Measurements from ENCODE around the gene ABCA7. TPM values are rescaled to one million over a fixed set of nuclear protein-coding genes. Genes with fewer than 3 reads are reported as not detected.

Gene ABCA7
- total and polyA plus RNA-seq, 2 of the 8 experiments (the other 6 are each of a cell fraction or from before 2014, with no cell fraction given): 10.4 to 25.6 TPM

GRCh38 chr19:994516-994915 lies 45.4 kb upstream of the ABCA7 start:
- H3K18ac ChIP-seq (ENCODE audit: extremely low read depth, low read length): no peak overlapping the region
- no peak overlapping the region for H4K5ac ChIP-seq (ENCODE audit: insufficient read length, low read depth, low read length)
- TF ChIP-seq CTCF (IDR thresholded peaks at IDR 0.05; ENCODE audit: control extremely low read depth in 1 of 3, insufficient read depth in 1 of 3, low read depth in 1 of 3, low read length in 3 of 3) (no peak), PHF8 (conservative IDR thresholded peaks at IDR 0.05; ENCODE audit: low read depth, low read length) (no peak), TAF7 (optimal IDR thresholded peaks at IDR 0.05; ENCODE audit: borderline replicate concordance, low read depth, low read length) (no peak), JUND (IDR thresholded peaks at IDR 0.05; ENCODE audit: low read length) (no peak), MAX (IDR thresholded peaks at IDR 0.05) (no peak), RNF2 (IDR thresholded peaks at IDR 0.05; ENCODE audit: borderline replicate concordance, low read depth, low read length, missing control alignments, poor library complexity, severe bottlenecking) (no peak), NANOG (IDR thresholded peaks at IDR 0.05; ENCODE audit: insufficient read depth, low read depth, low read length, poor library complexity, severe bottlenecking) (no peak), SIRT6 (IDR thresholded peaks at IDR 0.05; ENCODE audit: low read length) (no peak), CBX5 (IDR thresholded peaks at IDR 0.05; ENCODE audit: low read depth, low read length) (no peak)
- H3K79me1 ChIP-seq (ENCODE audit: low read depth, low read length): no peaks in the 10 kb centered on the region; the same call in 1 of the 2 replicates
- no peaks in the 10 kb centered on the region for H3K79me2 ChIP-seq (ENCODE audit: control insufficient read depth in 1 of 2, insufficient read depth in 2 of 2, low read length in 2 of 2)
- H3K4ac ChIP-seq (replicated peaks; ENCODE audit: insufficient read length, low read depth, low read length): no peak overlapping the region
- no peak overlapping the region for H3K56ac ChIP-seq (replicated peaks; ENCODE audit: insufficient read length, low read depth, low read length)
- no peak overlapping the region for H3K27ac ChIP-seq (ENCODE audit: low read depth, low read length)
- H3K23me2 ChIP-seq (ENCODE audit: low read depth, low read length): peaks cover 2% of the 10 kb centered on the region; the same call in 1 of the 2 replicates
- no peak overlapping the region for H4K8ac ChIP-seq (ENCODE audit: extremely low read depth, insufficient read depth, low read length)
- no peak overlapping the region for H3K4me2 ChIP-seq (ENCODE audit: insufficient read depth in 1 of 2, low read depth in 2 of 2, low read length in 2 of 2)
- peaks cover 2 to 28% (median 9%) of the 10 kb centered on the region in 4 experiments; a peak in 5 of 8 replicates for H3K36me3 ChIP-seq (ENCODE audit: control insufficient read depth in 2 of 4, insufficient read depth in 4 of 4, low read length in 3 of 4)
- H2AFZ ChIP-seq (ENCODE audit: low read length): no peak overlapping the region
- CTCF ChIA-PET (ENCODE audit: partially characterized antibody): interaction anchor here (0.6 to 3.4 kb wide), 5 partner anchors 10 to 843 kb away, joined by 3 to 13 read pairs (median 3); partner anchors contain the start of gene CNN2
- no peak overlapping the region for H2BK15ac ChIP-seq (ENCODE audit: low read length)
- peaks cover 9 to 20% of the 10 kb centered on the region in 2 experiments for H4K20me1 ChIP-seq (replicated peaks in 1 of 2; ENCODE audit: control insufficient read depth in 1 of 2, insufficient read depth in 2 of 2, low read length in 2 of 2)
- no peak overlapping the region for H4K91ac ChIP-seq (replicated peaks; ENCODE audit: insufficient read length, low read length)
- no peak overlapping the region for H2BK12ac ChIP-seq (ENCODE audit: low read depth, low read length)
- no peak for DNase-seq (ENCODE audit: low read depth in 1 of 2, low spot score in 2 of 2)
- no peak overlapping the region for H3K9ac ChIP-seq (replicated peaks in 1 of 4; ENCODE audit: extremely low read depth in 1 of 4, low read depth in 3 of 4, low read length in 3 of 4)
- H2BK120ac ChIP-seq (replicated peaks; ENCODE audit: low read depth, low read length): no peak overlapping the region
- no peak overlapping the region for H3K23ac ChIP-seq (ENCODE audit: insufficient read length)
- H3K27me3 ChIP-seq (replicated peaks in 1 of 4; ENCODE audit: control insufficient read depth in 3 of 4, extremely low read depth in 1 of 4, insufficient read depth in 3 of 4, low read length in 3 of 4): peaks cover 0 to 15% (median 6%) of the 10 kb centered on the region in 4 experiments; a peak in 5 of 7 replicates
- POLR2A ChIA-PET (ENCODE audit: partially characterized antibody): interaction anchor here (0.8 to 7.3 kb wide), 3 partner anchors 9 to 67 kb away, joined by 3 to 81 read pairs (median 33); partner anchors contain the start of gene WDR18
- H2BK20ac ChIP-seq (ENCODE audit: low read length): no peak overlapping the region
- H3K14ac ChIP-seq (ENCODE audit: insufficient read length): no peak overlapping the region
- no peak for FAIRE-seq
- no peak overlapping the region for H2BK5ac ChIP-seq (ENCODE audit: low read depth, low read length)
- no peak overlapping the region for H2AK5ac ChIP-seq (ENCODE audit: low read depth, low read length)
- no peak overlapping the region for H3K4me3 ChIP-seq (ENCODE audit: extremely low read depth in 1 of 4, insufficient read depth in 2 of 4, low read depth in 3 of 4, low read length in 4 of 4)
- H3K4me1 ChIP-seq (replicated peaks in 1 of 4; ENCODE audit: control insufficient read depth in 3 of 4, insufficient read depth in 4 of 4, low read length in 3 of 4): peaks cover 0 to 7% (median 4%) of the 10 kb centered on the region in 4 experiments; a peak in 3 of 7 replicates
- WGBS, 2 experiments (ENCODE audit: extremely low coverage in 1 of 2, insufficient coverage in 1 of 2, insufficient read length in 1 of 2, insufficient replicate concordance in 2 of 2, low coverage in 1 of 2, low lambda C conversion rate in 2 of 2, missing lambda C conversion rate in 1 of 2): 97% methylated on average over 18 of the region's 18 CpGs; no CpG with 5 or more reads in 1 of the 2 experiments
- H3K9me3 ChIP-seq (ENCODE audit: insufficient read depth in 2 of 2, low read depth in 1 of 2, low read length in 1 of 2): no peaks in the 10 kb centered on the region
